ENCODE measurements around the gene TMEM231.

TMEM231 gene

GRCh38 chr16:75532142-75532765, 23.8 kb downstream of the TMEM231 start:
- H3K27me3 ChIP-seq (replicated peaks; ENCODE audit: control insufficient read depth, insufficient read depth, low read length): no peaks in the 10 kb centered on the region
- no peak for TF ChIP-seq CTCF (IDR thresholded peaks at IDR 0.05; ENCODE audit: insufficient read depth, low read length, poor library complexity, severe bottlenecking)
- DNase-seq (ENCODE audit: extremely low read depth, insufficient read length): no peak
- no peak overlapping the region for H3K4me3 ChIP-seq (replicated peaks; ENCODE audit: low read depth, low read length)
- no peaks in the 10 kb centered on the region for H3K36me3 ChIP-seq (ENCODE audit: control insufficient read depth, insufficient read depth, low read length)

- DNase-seq (ENCODE audit: extremely low read depth, insufficient read length): no peak
- Histone ChIP-seq H3K27me3 (replicated peaks; ENCODE audit: control insufficient read depth, insufficient read depth, low read length) (no peaks in the 10 kb centered on the region), H3K36me3 (ENCODE audit: control insufficient read depth, insufficient read depth, low read length) (no peaks in the 10 kb centered on the region), H3K4me3 (replicated peaks; ENCODE audit: low read depth, low read length) (no peak overlapping the region)
- no peak for TF ChIP-seq CTCF (IDR thresholded peaks at IDR 0.05; ENCODE audit: insufficient read depth, low read length, poor library complexity, severe bottlenecking)
Measured at GRCh38 chr16:75529959-75530358, 26.1 kb downstream of the TMEM231 start.

- Histone ChIP-seq H3K36me3 (ENCODE audit: control insufficient read depth, insufficient read depth, low read length) (no peaks in the 10 kb centered on the region), H3K27me3 (replicated peaks; ENCODE audit: control insufficient read depth, insufficient read depth, low read length) (no peaks in the 10 kb centered on the region), H3K4me3 (replicated peaks; ENCODE audit: low read depth, low read length) (no peak overlapping the region)
- no peak for TF ChIP-seq CTCF (IDR thresholded peaks at IDR 0.05; ENCODE audit: insufficient read depth, low read length, poor library complexity, severe bottlenecking)
- DNase-seq (ENCODE audit: extremely low read depth, insufficient read length): no peak
Measured at GRCh38 chr16:75529056-75529905, 26.8 kb downstream of the TMEM231 start.

GRCh38 chr16:75527825-75528299, 28.2 kb downstream of the TMEM231 start:
- no peak for DNase-seq (ENCODE audit: extremely low read depth, insufficient read length)
- Histone ChIP-seq H3K27me3 (replicated peaks; ENCODE audit: control insufficient read depth, insufficient read depth, low read length) (no peaks in the 10 kb centered on the region), H3K4me3 (replicated peaks; ENCODE audit: low read depth, low read length) (no peak overlapping the region), H3K36me3 (ENCODE audit: control insufficient read depth, insufficient read depth, low read length) (no peaks in the 10 kb centered on the region)
- TF ChIP-seq CTCF (IDR thresholded peaks at IDR 0.05; ENCODE audit: insufficient read depth, low read length, poor library complexity, severe bottlenecking): no peak

- Histone ChIP-seq H3K36me3 (ENCODE audit: control insufficient read depth, insufficient read depth, low read length) (no peaks in the 10 kb centered on the region), H3K27me3 (replicated peaks; ENCODE audit: control insufficient read depth, insufficient read depth, low read length) (no peaks in the 10 kb centered on the region), H3K4me3 (replicated peaks; ENCODE audit: low read depth, low read length) (no peak overlapping the region)
- no peak for TF ChIP-seq CTCF (IDR thresholded peaks at IDR 0.05; ENCODE audit: insufficient read depth, low read length, poor library complexity, severe bottlenecking)
- DNase-seq (ENCODE audit: extremely low read depth, insufficient read length): no peak
Measured at GRCh38 chr16:75526032-75526790, 29.8 kb downstream of the TMEM231 start.
